ENCODE results near the gene PLA2G2A. TPM values are rescaled to one million over a fixed set of nuclear protein-coding genes. Genes with fewer than 3 reads are reported as not detected.
"Not testable (repeated sequence)": the region's sequence is repeated elsewhere in the genome, so short reads cannot be mapped to it uniquely, and the experiment has no call there.

PLA2G2A gene
- polyA plus RNA-seq, 1 of the 3 experiments (the other 2 are of a cell fraction): not detected

GRCh38 chr1:19990689-19991088, 11.3 kb upstream of the PLA2G2A start:
- Histone ChIP-seq H3K79me2 (ENCODE audit: insufficient read depth) (no peaks in the 10 kb centered on the region), H3K4me3 (ENCODE audit: low read depth in 2 of 2, low read length in 1 of 2) (no peak overlapping the region), H3K9me2 (no peaks in the 10 kb centered on the region), H3K27me3 (ENCODE audit: insufficient read depth) (no peaks in the 10 kb centered on the region; the same call in 1 of the 2 replicates), H3K4me1 (ENCODE audit: control insufficient read depth in 1 of 2, insufficient read depth in 2 of 2, low read depth in 1 of 2, low read length in 1 of 2) (no peaks in the 10 kb centered on the region), H3K27ac (ENCODE audit: low read depth in 2 of 2, low read length in 1 of 2) (no peak overlapping the region), H2AFZ (ENCODE audit: low read depth) (no peak overlapping the region), H3K4me2 (no peak overlapping the region), H3K9ac (no peak overlapping the region), H3K36me3 (replicated peaks in 1 of 2; ENCODE audit: control insufficient read depth in 1 of 2, insufficient read depth in 2 of 2, low read length in 1 of 2) (no peaks in the 10 kb centered on the region), H4K20me1 (ENCODE audit: insufficient read depth) (no peaks in the 10 kb centered on the region), H3K9me3 (no peaks in the 10 kb centered on the region), H3F3A (replicated peaks; ENCODE audit: insufficient read depth) (no peaks in the 10 kb centered on the region)
- TF ChIP-seq MAX (IDR thresholded peaks at IDR 0.05; ENCODE audit: low read depth): no peak
- TF ChIP-seq TEAD4 (IDR thresholded peaks at IDR 0.05; ENCODE audit: borderline replicate concordance, insufficient read depth): no peak
- TF ChIP-seq ZBTB33 (IDR thresholded peaks at IDR 0.05; ENCODE audit: borderline replicate concordance, low read depth): no peak
- no peak for TF ChIP-seq TAF1 (IDR thresholded peaks at IDR 0.05; ENCODE audit: borderline replicate concordance, low read depth, low read length)
- no peak for TF ChIP-seq USF2 (IDR thresholded peaks at IDR 0.05; ENCODE audit: borderline replicate concordance, low read depth, low read length)
- TF ChIP-seq FOSL2 (IDR thresholded peaks at IDR 0.05; ENCODE audit: borderline replicate concordance, low read depth): no peak
- no peak for TF ChIP-seq FOXM1 (IDR thresholded peaks at IDR 0.05; ENCODE audit: low read depth)
- TF ChIP-seq MEF2A (IDR thresholded peaks at IDR 0.05; ENCODE audit: borderline replicate concordance, low read depth): no peak
- no peak for TF ChIP-seq JUND (IDR thresholded peaks at IDR 0.05)
- TF ChIP-seq GATA2 (CRISPR knock-in tag; IDR thresholded peaks at IDR 0.05): no peak
- TF ChIP-seq CTCF (IDR thresholded peaks at IDR 0.05): no peak
- no peak for TF ChIP-seq EZH2phosphoT487 (IDR thresholded peaks at IDR 0.05; ENCODE audit: borderline replicate concordance, low read depth)
- no peak for TF ChIP-seq POLR2AphosphoS5 (IDR thresholded peaks at IDR 0.05; ENCODE audit: low read depth, low read length)
- TF ChIP-seq SIN3A (IDR thresholded peaks at IDR 0.05; ENCODE audit: borderline replicate concordance, low read depth, low read length): no peak
- TF ChIP-seq NFIC (IDR thresholded peaks at IDR 0.05; ENCODE audit: borderline replicate concordance): no peak
- TF ChIP-seq TCF12 (IDR thresholded peaks at IDR 0.05): no peak
- no peak for TF ChIP-seq IRF3 (IDR thresholded peaks at IDR 0.05; ENCODE audit: low read depth, low read length)
- ChIA-PET POLR2A (no interaction called here), CTCF (interaction anchor here (2.4 kb wide), 1 partner anchor 16 kb away, joined by 6 read pairs; no protein-coding TSS in a partner anchor)
- WGBS (ENCODE audit: low lambda C conversion rate): 40% methylated on average over 2 of the region's 2 CpGs
- no peak for DNase-seq

- H3K27ac ChIP-seq (ENCODE audit: low read depth in 2 of 2, low read length in 1 of 2); H3K36me3 ChIP-seq (replicated peaks in 1 of 2; ENCODE audit: control insufficient read depth in 1 of 2, insufficient read depth in 2 of 2, low read length in 1 of 2); H3K4me3 ChIP-seq (ENCODE audit: low read depth in 2 of 2, low read length in 1 of 2); H3F3A ChIP-seq (replicated peaks; ENCODE audit: insufficient read depth); H3K9ac ChIP-seq; H3K4me2 ChIP-seq; H3K9me2 ChIP-seq; POLR2A ChIA-PET; DNase-seq; H2AFZ ChIP-seq (ENCODE audit: low read depth); H3K79me2 ChIP-seq (ENCODE audit: insufficient read depth); CTCF ChIA-PET; H3K4me1 ChIP-seq (ENCODE audit: control insufficient read depth in 1 of 2, insufficient read depth in 2 of 2, low read depth in 1 of 2, low read length in 1 of 2); H3K9me3 ChIP-seq; H3K27me3 ChIP-seq (ENCODE audit: insufficient read depth); H4K20me1 ChIP-seq (ENCODE audit: insufficient read depth): not testable (repeated sequence)
- 32% methylated on average over 8 of the region's 9 CpGs for WGBS (ENCODE audit: low lambda C conversion rate)
Observed at GRCh38 chr1:19990182-19990582, 10.8 kb upstream of the PLA2G2A start.
